K562 (cell line): ENCODE data around the gene IFI30. TPM values are rescaled to one million over a fixed set of nuclear protein-coding genes. Genes with fewer than 3 reads are reported as not detected.

Source experiments
- ESRRA ChIP-seq: fragments of 450-650 bp; IDR thresholded peaks from 2 replicates; pipeline ENCODE4 v1.6.1; 2014; ENCODE audit warnings: low read depth, mild to moderate bottlenecking, moderate library complexity, borderline replicate concordance
- MAZ ChIP-seq, 2 experiments: fragments of 450-650 bp in 1 of 2; sonication (generic) in 1 of 2; formaldehyde crosslinking; IDR thresholded peaks in 1 of 2; conservative IDR thresholded peaks in 1 of 2; 2 replicates each; pipeline versions ENCODE4 v1.4.0 to v1.5.0; 2020; ENCODE audit warnings: mild to moderate bottlenecking in 1 of 2, missing genetic modification reagents in 1 of 2
- RBBP5 ChIP-seq: fragments of 200-600 bp; sonication (generic); IDR thresholded peaks from 2 replicates; pipeline ENCODE4 v1.6.1; 2012; ENCODE audit warnings: borderline replicate concordance, mild to moderate bottlenecking, low read length, control low read depth, inconsistent platforms; ENCODE audit not compliant: insufficient read depth, poor library complexity, severe bottlenecking
- RNF219 ChIP-seq: fragments of 250-450 bp; sonication (Bioruptor Pico); IDR thresholded peaks from 2 replicates; pipeline ENCODE4 v1.5.0; 2022; ENCODE audit warnings: mild to moderate bottlenecking
- SIN3A ChIP-seq, 2 experiments: fragments of 150-350 bp in 1 of 2; IDR thresholded peaks; 2 replicates each; pipeline ENCODE4 v1.6.1; 2011 to 2016; ENCODE audit warnings: borderline replicate concordance in 2 of 2, low read depth in 2 of 2, low read length in 2 of 2, mild to moderate bottlenecking in 2 of 2, moderate library complexity in 2 of 2; ENCODE audit not compliant: control insufficient read depth in 1 of 2
- THRAP3 ChIP-seq: fragments of 450-650 bp; IDR thresholded peaks from 2 replicates; pipeline ENCODE4 v1.6.1; 2016; ENCODE audit warnings: mild to moderate bottlenecking, inconsistent platforms, borderline replicate concordance
- XRCC4 ChIP-seq: IDR thresholded peaks from one replicate; pipeline ENCODE4 v1.6.1; 2011; ENCODE audit not compliant: insufficient read depth, insufficient read length; ENCODE audit errors: extremely low read depth
- ZNF146 ChIP-seq: IDR thresholded peaks from one replicate; pipeline ENCODE4 v1.6.1; 2018; ENCODE audit warnings: missing compliant biosample characterization; ENCODE audit not compliant: unreplicated experiment
- ZNF518B ChIP-seq: fragments of 250-450 bp; sonication (Bioruptor Pico); IDR thresholded peaks from 2 replicates; pipeline ENCODE4 v1.5.0; 2021; ENCODE audit warnings: mild to moderate bottlenecking, moderate library complexity
- ZNF785 ChIP-seq: fragments of 250-450 bp; sonication (Bioruptor Pico); IDR thresholded peaks from 2 replicates; pipeline ENCODE4 v1.4.0; 2020; ENCODE audit warnings: mild to moderate bottlenecking
- polyA plus RNA-seq, 8 experiments: library from polyadenylated mRNA; depleted of rRNA in 4 of 8; stranded (reverse) in 5 of 8; unstranded in 3 of 8; fragments of >200 nt; fragmentation: Nextera tagmentation in 2 of 8; fragmentation: Illumina TruSeq in 1 of 8; extraction: Ambion mirVana in 2 of 8; extraction: Trizol in 1 of 8; gene quantifications; 2 replicates each; pipeline versions ENCODE4 v1.2.1 to v1.2.3, GENCODE V29; 2011 to 2014; ENCODE audit warnings: inconsistent platforms in 1 of 8, missing spikeins in 1 of 8
- total RNA-seq, 7 experiments: library from RNA; depleted of rRNA in 6 of 7; stranded (reverse); fragments of >200 nt in 6 of 7; fragmentation: Illumina TruSeq in 2 of 7; extraction: Trizol in 2 of 7; gene quantifications; 2 replicates each; pipeline versions ENCODE4 v1.2.1 to v1.2.3, GENCODE V29; 2011 to 2021; ENCODE audit warnings: low replicate concordance in 1 of 7
- TF ChIP-seq, protein P1 (sequence below), 2 experiments: fragments of 450-650 bp; formaldehyde crosslinking in 1 of 2; IDR thresholded peaks; 2 replicates each; pipeline versions ENCODE4 v1.4.0 to v1.6.1; 2014 to 2020; ENCODE audit warnings: mild to moderate bottlenecking in 2 of 2, borderline replicate concordance in 1 of 2, low read depth in 1 of 2

The IFI30 gene
- total and polyA plus RNA-seq, 9 of the 15 experiments (the other 6 are each of a cell fraction or from before 2014, with no cell fraction given), result 63.7 to 430 (median 109) TPM

DNA sequence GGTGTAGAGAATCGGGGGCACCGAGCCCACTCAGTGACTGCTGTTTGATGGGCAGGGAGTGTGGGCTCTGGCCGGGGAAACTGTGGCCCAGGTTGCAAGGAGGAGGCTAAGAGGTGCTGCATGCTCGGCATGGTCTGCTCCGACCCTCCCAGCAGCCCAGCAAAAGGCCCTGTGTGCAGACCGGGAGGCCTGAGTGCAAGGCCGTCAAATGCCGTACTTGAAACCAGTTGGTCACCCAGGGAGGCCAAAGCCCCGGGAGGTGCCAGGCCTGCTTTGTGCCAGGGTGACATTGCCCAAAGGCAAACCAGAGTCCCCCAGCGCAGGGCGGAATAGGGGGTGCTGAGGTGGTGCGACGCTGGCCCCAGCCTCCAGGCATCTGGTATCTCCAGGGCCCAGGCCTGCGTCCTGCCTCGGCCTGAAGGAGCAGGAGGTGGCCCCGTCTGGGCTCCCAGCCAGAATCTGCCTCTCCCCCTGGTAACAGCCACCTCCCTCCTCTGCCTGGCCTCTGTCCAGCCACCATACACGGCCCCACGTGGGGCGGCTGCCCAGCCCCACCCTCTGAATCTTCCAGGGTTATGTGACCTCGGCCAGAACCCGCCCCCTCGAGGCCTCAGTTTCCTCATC, 16.7 kb upstream of the IFI30 start (continued):
- TF ChIP-seq RNF219 (CRISPR knock-in tag), result no peak
- TF ChIP-seq, protein P1, sequence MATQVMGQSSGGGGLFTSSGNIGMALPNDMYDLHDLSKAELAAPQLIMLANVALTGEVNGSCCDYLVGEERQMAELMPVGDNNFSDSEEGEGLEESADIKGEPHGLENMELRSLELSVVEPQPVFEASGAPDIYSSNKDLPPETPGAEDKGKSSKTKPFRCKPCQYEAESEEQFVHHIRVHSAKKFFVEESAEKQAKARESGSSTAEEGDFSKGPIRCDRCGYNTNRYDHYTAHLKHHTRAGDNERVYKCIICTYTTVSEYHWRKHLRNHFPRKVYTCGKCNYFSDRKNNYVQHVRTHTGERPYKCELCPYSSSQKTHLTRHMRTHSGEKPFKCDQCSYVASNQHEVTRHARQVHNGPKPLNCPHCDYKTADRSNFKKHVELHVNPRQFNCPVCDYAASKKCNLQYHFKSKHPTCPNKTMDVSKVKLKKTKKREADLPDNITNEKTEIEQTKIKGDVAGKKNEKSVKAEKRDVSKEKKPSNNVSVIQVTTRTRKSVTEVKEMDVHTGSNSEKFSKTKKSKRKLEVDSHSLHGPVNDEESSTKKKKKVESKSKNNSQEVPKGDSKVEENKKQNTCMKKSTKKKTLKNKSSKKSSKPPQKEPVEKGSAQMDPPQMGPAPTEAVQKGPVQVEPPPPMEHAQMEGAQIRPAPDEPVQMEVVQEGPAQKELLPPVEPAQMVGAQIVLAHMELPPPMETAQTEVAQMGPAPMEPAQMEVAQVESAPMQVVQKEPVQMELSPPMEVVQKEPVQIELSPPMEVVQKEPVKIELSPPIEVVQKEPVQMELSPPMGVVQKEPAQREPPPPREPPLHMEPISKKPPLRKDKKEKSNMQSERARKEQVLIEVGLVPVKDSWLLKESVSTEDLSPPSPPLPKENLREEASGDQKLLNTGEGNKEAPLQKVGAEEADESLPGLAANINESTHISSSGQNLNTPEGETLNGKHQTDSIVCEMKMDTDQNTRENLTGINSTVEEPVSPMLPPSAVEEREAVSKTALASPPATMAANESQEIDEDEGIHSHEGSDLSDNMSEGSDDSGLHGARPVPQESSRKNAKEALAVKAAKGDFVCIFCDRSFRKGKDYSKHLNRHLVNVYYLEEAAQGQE (IDR thresholded peaks at IDR 0.05; ENCODE audit: borderline replicate concordance), result peak; percentile 86
- TF ChIP-seq, protein P1 (CRISPR knock-in tag; IDR thresholded peaks at IDR 0.05; ENCODE audit: low read depth), result no peak
- peak; percentile 89 to 91 for TF ChIP-seq SIN3A (IDR thresholded peaks at IDR 0.05; ENCODE audit: borderline replicate concordance in 2 of 2, control insufficient read depth in 1 of 2, low read depth in 2 of 2, low read length in 2 of 2)
- TF ChIP-seq XRCC4, result no peak
- no peak for TF ChIP-seq ZNF146 (CRISPR knock-in tag)
- peak; percentile 86 to 88 for TF ChIP-seq MAZ (CRISPR knock-in tag; conservative IDR thresholded peaks at IDR 0.05 in 1 of 2, IDR thresholded peaks at IDR 0.05 in 1 of 2)
- TF ChIP-seq THRAP3, result no peak
- peak; percentile 32; the same call in 1 of the 2 replicates for TF ChIP-seq ESRRA
- TF ChIP-seq RBBP5, result peak; percentile 64
- no peak for TF ChIP-seq ZNF785 (CRISPR knock-in tag)
- no peak for TF ChIP-seq ZNF518B (CRISPR knock-in tag)
